ENCODE data around the gene DDX10. TPM values are rescaled to one million over a fixed set of nuclear protein-coding genes. Genes with fewer than 3 reads are reported as not detected.
A peak's percentile ranks its signal among the peaks of the same experiment; 100 is the strongest.

DDX10 gene
- polyA plus RNA-seq, 4 donors, result 30.6 to 94.6 (median 73.9) TPM

DNA sequence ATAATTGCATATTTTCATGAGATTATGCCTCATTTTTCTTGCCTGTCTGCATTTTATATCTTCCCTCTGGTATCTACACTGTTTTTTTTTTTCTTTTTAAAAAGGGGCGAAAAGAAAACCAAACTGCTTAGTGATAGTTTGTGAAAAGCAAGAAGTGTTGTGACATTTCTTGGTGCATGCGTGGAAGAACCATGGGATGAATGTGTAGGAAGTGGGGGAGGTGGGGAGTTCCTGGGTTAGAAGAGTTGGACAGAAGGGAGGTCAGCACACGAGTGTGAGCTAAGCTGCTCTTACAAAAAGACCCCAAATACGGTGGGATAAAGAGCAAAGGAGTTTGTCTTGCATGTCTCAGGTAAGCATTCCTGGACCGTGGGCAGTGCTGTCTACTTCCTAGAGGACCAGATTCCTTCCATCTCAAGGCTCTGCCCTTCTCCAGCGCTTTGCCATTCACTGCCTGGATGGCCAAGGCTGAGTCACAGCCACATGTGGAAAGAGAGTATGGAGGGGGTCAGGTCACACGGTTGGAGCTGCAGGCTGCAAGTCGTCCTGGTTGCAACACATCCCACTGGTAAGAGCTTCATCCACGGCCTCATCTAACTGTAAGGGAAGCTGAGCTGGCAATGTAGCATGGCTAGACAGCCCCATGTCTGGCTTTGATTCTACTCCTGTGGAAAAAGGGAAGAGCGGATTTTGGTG, 300.6 kb downstream of the DDX10 start:
- no peak for DNase-seq (ENCODE audit: low read depth in 4 of 4, low spot score in 3 of 4)

DNA sequence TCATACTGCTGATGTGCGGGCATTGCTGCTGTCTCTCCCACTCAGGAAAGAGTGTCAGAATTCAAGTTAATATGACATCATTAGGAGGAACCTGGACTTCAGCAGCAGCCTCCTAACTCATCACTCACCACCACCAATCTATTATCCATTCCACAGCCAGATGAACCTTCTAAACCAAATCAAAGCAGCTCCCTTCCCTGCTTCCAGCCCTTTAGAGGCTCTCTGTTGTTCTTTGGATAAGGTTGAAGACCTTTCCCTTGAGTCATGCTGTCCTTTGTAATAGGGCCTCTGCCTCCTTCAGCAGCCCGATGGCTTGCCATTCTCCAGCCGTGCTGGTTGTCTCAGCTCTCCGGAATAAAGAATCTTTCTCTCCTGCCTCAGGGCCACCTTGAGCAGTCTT, 301.3 kb downstream of the DDX10 start:
- no peak for DNase-seq (ENCODE audit: low read depth in 4 of 4, low spot score in 3 of 4)

DNA sequence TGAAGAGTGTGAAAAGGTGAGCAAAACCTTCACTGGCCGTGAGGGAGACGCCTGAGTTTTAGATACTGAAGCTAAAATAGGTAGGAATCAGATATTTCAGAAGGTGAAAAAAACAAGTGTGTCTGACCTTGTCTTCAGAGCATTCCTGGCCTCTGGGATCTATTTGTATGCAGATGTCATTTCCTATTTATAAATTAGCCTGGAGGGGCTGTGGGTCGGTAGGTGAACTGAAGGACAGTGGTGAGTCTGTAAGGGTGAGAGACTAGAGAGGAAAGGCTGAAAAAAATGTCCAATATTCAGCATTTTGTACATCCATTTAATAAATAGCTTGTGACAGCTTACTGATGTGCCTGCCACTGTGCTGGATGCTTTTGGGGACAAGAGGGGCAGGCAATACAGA, 302.1 kb downstream of the DDX10 start:
- no peak for DNase-seq (ENCODE audit: low read depth in 4 of 4, low spot score in 3 of 4)

DNA sequence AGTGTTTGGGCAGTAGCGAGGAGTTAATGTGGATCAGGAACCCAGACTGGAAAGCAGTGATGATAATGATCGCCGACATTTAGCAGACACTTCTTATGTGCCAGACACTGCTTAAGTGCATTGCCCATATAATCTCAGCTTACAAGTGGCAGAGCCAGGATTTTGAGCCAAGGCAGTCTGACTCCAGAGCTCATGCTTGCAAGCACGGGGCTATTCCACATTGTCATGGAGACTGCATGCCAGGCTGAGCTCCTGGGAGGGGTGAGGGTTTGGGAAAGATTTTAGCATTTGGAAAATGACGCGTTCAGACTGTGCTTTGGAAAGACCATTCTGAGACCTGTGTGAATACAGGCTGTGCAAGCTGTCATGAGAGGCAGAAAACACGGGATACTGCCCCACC, 302.7 kb downstream of the DDX10 start:
- no peak for DNase-seq (ENCODE audit: low read depth in 4 of 4, low spot score in 3 of 4)

DNA sequence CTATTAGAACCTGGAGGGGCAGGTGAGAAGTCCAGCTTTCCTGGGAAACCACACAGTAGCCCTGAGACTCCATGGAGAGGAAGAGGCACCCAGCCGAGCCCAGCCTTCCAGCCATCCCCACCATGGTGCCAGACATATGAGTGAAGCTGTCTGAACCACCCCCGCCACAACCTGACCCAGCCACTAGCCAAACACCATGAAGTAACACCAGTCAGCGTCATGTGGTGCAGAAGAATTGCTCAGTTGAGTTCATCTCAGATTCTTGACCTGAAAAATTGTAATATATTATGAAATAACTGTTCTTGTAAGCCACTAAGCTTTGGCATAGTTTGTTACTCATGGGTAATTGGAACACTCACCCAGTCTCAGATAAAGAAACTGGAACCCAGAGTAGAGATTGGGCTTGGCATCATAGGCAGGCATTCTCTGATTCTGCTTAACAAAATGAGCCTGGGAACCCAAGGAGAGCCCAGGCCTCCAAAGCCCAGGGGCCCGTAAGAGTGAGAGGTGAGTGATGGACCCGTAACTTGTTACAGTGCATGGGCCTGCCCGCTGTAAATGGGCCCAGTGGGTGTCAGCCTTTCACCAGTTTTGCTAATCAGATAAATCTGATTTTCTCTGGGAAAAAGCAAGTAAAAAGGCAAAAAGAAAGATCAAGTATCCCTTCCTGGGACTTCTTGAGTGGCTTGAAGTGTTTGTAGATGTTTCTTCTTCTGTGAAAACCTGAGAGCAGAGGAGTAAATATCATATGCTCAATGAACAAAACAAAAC, 305.5 kb downstream of the DDX10 start:
- no peak for DNase-seq (ENCODE audit: low read depth in 4 of 4, low spot score in 3 of 4)

DNA sequence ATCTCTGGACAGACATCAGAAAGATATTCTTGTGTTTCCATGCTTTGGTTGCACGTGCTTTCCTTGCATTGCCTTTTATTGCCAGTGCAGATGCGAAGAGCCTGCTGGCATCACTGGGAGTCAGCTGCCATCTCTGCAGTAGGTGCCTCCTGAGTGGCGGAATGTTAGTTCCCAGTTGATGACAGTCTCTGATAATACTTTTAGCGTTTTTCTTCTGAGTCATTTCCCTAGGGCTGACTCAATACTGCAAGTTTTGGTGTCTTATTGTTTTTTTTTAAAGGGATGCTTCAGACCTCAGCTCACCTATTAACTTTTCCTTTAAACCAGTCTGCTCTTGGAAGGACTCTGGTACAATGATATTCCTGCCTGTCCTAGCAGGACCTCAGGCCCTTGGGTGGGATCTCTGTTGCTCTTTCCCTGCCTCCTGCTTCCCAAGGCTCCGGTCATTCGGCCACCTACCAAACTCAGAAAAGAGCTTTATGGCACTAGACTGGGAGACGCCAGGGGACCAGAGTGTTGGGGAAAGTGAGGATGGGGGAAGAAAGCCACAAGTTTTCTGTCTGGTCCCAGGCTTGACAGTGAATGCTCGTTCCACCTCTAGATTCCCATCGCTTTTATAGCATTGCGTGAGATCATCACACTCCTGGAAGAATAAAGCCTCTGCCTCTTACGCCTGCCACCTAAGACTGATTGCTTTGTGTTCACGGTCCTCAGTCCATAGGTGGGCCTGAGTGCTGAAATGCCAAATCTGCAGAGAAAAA, 308.7 kb downstream of the DDX10 start:
- no peak for DNase-seq (ENCODE audit: low read depth in 4 of 4, low spot score in 3 of 4)

DNA sequence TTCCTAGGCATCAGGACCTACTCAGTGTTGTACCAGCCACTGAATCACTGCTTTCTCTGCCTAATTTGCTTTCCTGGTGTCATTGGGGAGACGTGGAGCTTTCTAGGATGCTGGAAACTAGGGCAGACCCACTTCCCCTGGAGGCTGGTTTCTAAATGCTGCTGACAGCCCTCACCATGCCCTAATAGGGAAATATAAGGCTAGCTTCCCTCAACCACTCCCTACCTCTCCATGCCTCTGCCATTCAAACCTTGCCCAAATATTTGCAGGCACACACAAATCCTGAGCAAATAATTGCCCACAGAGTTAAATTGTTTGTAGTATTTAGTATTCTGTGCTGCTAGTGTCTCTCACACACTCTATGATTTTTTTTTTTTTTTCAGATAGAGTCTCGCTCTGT, 310.2 kb downstream of the DDX10 start:
- no peak for DNase-seq (ENCODE audit: low read depth in 4 of 4, low spot score in 3 of 4)

DNA sequence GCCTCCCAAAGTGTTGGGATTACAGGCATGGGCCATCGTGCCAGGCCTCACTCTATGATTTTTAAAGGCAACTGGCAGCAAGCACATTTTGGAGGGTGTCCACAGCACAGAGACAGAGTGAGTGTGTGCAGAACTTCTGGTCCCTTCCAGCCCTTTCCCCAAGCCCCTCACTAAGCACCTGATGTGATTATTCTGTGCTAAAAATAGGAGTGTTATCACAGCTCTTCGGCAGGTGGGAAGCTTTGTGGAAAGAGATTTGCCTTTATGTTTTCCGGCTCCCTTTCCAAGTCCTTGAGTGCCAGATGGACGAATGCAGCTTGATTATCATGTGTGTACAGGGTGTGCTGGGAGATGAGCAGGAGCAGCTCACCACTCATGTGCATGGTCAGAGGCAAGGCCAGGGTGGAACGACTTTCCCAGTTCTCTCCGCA, 310.8 kb downstream of the DDX10 start:
- DNase-seq (ENCODE audit: low read depth in 4 of 4, low spot score in 3 of 4), result no peak

DNA sequence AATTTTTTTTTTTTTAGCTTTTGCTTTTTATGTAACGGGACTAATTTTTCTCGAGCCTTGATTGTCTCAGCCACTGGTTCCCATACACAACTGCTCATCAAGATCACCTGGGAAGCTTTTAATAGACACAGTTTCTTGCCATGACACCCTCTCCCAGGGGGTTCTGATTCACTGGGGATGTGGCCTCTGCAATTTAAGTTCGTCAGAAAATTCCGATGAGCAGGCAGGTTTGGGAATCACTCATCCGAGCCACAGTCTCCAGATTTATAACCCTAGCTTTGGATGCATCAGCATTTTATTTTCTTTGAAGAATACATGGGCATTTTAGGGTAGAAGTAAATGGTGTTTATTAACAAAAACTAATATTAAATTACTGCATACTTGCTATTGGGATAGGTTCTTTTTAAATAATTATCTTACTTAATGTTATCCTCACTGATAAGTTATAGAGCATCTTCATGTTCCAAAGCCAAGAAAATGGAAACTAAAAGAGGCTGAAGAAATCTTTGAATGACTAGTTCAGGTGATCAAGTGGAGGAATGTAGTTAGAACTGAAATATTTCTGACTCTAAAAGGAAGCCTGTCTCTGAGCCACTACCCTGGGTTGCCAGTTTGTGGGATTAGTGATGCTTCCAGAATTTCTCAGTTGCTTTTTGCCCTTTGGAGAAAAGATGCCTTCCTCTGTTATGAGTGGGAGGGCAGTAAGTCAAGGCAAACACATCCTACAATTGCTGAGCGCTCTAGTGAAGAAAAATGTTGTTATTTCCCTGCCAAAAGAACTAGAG, 319.0 kb downstream of the DDX10 start:
- DNase-seq (ENCODE audit: low read depth in 4 of 4, low spot score in 3 of 4), result peak in 1 of 4 donors; percentile 14

DNA sequence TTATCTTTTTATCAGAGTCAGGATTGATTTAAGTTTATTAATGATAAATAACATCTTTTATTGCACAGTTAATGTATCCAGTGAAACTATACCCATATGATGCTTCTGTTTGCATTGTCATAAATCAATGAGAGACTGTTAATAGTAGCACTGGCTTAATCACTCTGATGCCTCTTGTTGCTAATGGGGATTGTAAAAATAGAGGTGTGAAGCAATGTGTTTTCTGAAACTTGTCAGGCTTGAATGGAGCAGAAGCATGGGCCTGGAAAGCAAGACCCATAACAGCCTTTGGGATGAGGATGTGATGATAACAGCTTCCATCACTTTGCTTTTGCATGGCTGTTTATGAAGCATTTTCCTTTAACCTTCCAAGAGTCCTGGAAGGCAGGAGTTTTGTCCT, 319.7 kb downstream of the DDX10 start:
- no peak for DNase-seq (ENCODE audit: low read depth in 4 of 4, low spot score in 3 of 4)

DNA sequence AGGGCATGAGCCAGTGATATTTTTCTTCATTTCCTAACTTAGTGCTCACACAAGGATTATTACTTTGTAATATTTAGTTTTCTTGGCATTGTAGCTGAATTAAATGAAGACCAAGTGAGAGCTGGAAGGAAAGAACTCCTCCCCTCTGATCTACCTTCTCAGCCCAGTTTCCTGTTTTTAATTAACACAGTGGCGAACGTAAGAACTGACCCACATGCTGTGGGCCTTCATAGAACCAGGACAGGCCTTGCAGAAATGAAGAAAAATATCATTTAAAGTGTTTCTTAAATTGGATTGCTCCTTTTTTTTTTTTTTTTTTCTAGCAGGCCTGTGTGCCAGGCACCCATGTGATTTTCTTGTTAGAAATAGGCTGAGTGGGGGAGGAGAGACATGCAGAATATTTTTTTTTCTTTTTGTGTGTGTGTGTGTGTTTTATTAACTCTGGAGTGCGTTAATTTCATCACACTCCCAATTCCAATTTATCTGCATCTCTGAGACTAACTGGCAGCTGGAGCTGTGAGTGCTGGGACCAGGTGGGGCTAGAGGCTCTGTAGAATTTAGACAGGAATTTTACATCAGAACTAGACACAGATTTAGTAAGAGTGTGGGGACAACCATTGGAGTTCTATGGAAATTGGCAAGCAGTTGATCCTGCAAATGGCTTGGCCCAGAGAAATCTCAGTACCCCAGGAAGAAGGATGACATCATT, 320.5 kb downstream of the DDX10 start:
- DNase-seq (ENCODE audit: low read depth in 4 of 4, low spot score in 3 of 4), result no peak

DNA sequence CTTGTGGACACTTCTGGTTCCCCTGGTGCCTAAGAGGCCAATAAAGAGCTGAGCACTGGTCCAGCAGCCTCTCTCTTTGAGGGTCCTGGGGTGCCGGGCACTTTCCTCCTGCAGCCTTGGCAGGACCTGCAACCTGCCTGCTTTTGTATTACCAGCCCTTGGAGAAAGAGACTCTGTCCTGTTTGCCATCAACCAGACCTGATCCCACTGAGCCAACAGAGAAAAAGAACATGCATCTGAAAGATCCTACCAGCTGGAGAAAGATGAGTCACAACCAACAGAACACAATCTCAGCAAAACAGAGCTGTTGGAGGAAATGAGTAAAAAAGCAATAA, 321.0 kb downstream of the DDX10 start:
- no peak for DNase-seq (ENCODE audit: low read depth in 4 of 4, low spot score in 3 of 4)

Other genes starting within 250 kb of the DDX10 start
- gene C11orf65, start 197.5 kb upstream of the DDX10 start, polyA plus RNA-seq (ENCODE audit: insufficient read length in 4 of 4), result 1 to 10 TPM in 3 of 4 donors, under 1 TPM in 1; 0.66 to 3.9 (median 2.6) TPM
- gene POGLUT3, start 166.7 kb upstream of the DDX10 start, polyA plus RNA-seq (ENCODE audit: insufficient read length in 4 of 4), result 100 to 1,000 TPM in 1 of 4 donors, 10 to 100 TPM in 3; 33.8 to 112 (median 45.8) TPM
- gene EXPH5, start 71.3 kb upstream of the DDX10 start, polyA plus RNA-seq (ENCODE audit: insufficient read length in 4 of 4), result 1 to 10 TPM in 3 of 4 donors, under 1 TPM in 1; 0.72 to 5.0 (median 3.8) TPM

Data from left renal pelvis (tissue), 4 donors.